ENCODE measurements around the gene GFOD1.
A peak's percentile ranks its signal among the peaks of the same experiment; 100 is the strongest.

The GFOD1 gene

GRCh38 chr6:13346245-13346644 lies 141.2 kb downstream of the GFOD1 start:
- CTCF ChIA-PET, result no interaction called here
- POLR2A ChIA-PET, result no interaction called here
- no peak for TF ChIP-seq ARNT (IDR thresholded peaks at IDR 0.05)
- TF ChIP-seq FOXM1 (IDR thresholded peaks at IDR 0.05; ENCODE audit: borderline replicate concordance), result no peak
- TF ChIP-seq FOXA1 (IDR thresholded peaks at IDR 0.05), result no peak
- no peak for TF ChIP-seq TARDBP (IDR thresholded peaks at IDR 0.05)
- TF ChIP-seq FOXK2 (IDR thresholded peaks at IDR 0.05), result no peak
- no peak for TF ChIP-seq NFRKB (IDR thresholded peaks at IDR 0.05)
- TF ChIP-seq PKNOX1 (IDR thresholded peaks at IDR 0.05), result no peak
- TF ChIP-seq SP1 (IDR thresholded peaks at IDR 0.05), result no peak
- no peak for TF ChIP-seq ZNF384 (IDR thresholded peaks at IDR 0.05)
- TF ChIP-seq L3MBTL2 (conservative IDR thresholded peaks at IDR 0.05), result no peak
- no peak for TF ChIP-seq BHLHE40 (IDR thresholded peaks at IDR 0.05; ENCODE audit: borderline replicate concordance)
- TF ChIP-seq SUZ12 (IDR thresholded peaks at IDR 0.05), result no peak
- no peak for TF ChIP-seq ELF4 (IDR thresholded peaks at IDR 0.05)
- no peak for TF ChIP-seq LEF1 (IDR thresholded peaks at IDR 0.05; ENCODE audit: borderline replicate concordance)
- DNase-seq (ENCODE audit: extremely low spot score), result no peak

GRCh38 chr6:13342414-13343019 lies 144.9 kb downstream of the GFOD1 start:
- no peak for DNase-seq (ENCODE audit: extremely low spot score)
- POLR2A ChIA-PET, result no interaction called here
- CTCF ChIA-PET, result interaction anchor here (0.6 to 1.6 kb wide), 2 partner anchors 11 to 232 kb away, joined by 4 read pairs; partner anchors contain the start of gene SIRT5
- TF ChIP-seq HDGF (IDR thresholded peaks at IDR 0.05; ENCODE audit: borderline replicate concordance) (no peak), LEF1 (IDR thresholded peaks at IDR 0.05; ENCODE audit: borderline replicate concordance) (no peak)

- TF ChIP-seq ZNF384 (IDR thresholded peaks at IDR 0.05) (no peak), L3MBTL2 (conservative IDR thresholded peaks at IDR 0.05) (no peak), NFRKB (IDR thresholded peaks at IDR 0.05) (no peak), FOXA1 (IDR thresholded peaks at IDR 0.05) (no peak), SUZ12 (IDR thresholded peaks at IDR 0.05) (no peak), HDGF (IDR thresholded peaks at IDR 0.05; ENCODE audit: borderline replicate concordance) (no peak), TARDBP (IDR thresholded peaks at IDR 0.05) (no peak), CTBP1 (IDR thresholded peaks at IDR 0.05; ENCODE audit: borderline replicate concordance) (no peak), LEF1 (IDR thresholded peaks at IDR 0.05; ENCODE audit: borderline replicate concordance) (no peak)
- no peak for DNase-seq (ENCODE audit: extremely low spot score)
- CTCF ChIA-PET, result no interaction called here
- POLR2A ChIA-PET, result interaction anchor here (1.2 kb wide), 1 partner anchor 12 kb away, joined by 4 read pairs; the partner anchor contains the start of gene TBC1D7
These were observed 147.4 kb downstream of the GFOD1 start for GRCh38 chr6:13339863-13340630.

- DNase-seq (ENCODE audit: extremely low spot score), result no peak
- CTCF ChIA-PET, result interaction anchor here (0.7 to 1.2 kb wide), 3 partner anchors 151 to 237 kb away, joined by 3 to 4 read pairs (median 4); no protein-coding TSS in a partner anchor
- POLR2A ChIA-PET, result interaction anchor here (0.5 to 1.4 kb wide), 2 partner anchors 9 to 413 kb away, joined by 3 to 6 read pairs; partner anchors contain the start of gene TBC1D7
- TF ChIP-seq FOXK2 (IDR thresholded peaks at IDR 0.05), result no peak
- TF ChIP-seq FOXA1 (IDR thresholded peaks at IDR 0.05), result no peak
- no peak for TF ChIP-seq BHLHE40 (IDR thresholded peaks at IDR 0.05; ENCODE audit: borderline replicate concordance)
- TF ChIP-seq ZNF384 (IDR thresholded peaks at IDR 0.05), result no peak
- TF ChIP-seq HDGF (IDR thresholded peaks at IDR 0.05; ENCODE audit: borderline replicate concordance), result no peak
- no peak for TF ChIP-seq TARDBP (IDR thresholded peaks at IDR 0.05)
- no peak for TF ChIP-seq ELF4 (IDR thresholded peaks at IDR 0.05)
- no peak for TF ChIP-seq NFRKB (IDR thresholded peaks at IDR 0.05)
- TF ChIP-seq SUZ12 (IDR thresholded peaks at IDR 0.05), result no peak
- TF ChIP-seq FOXM1 (IDR thresholded peaks at IDR 0.05; ENCODE audit: borderline replicate concordance), result no peak
- no peak for TF ChIP-seq L3MBTL2 (conservative IDR thresholded peaks at IDR 0.05)
- no peak for TF ChIP-seq LEF1 (IDR thresholded peaks at IDR 0.05; ENCODE audit: borderline replicate concordance)
- no peak for TF ChIP-seq CTBP1 (IDR thresholded peaks at IDR 0.05; ENCODE audit: borderline replicate concordance)
- no peak for TF ChIP-seq PKNOX1 (IDR thresholded peaks at IDR 0.05)
These were observed 149.4 kb downstream of the GFOD1 start for GRCh38 chr6:13338038-13338437.

GRCh38 chr6:13336553-13336952 lies 150.8 kb downstream of the GFOD1 start:
- ChIA-PET CTCF (no interaction called here), POLR2A (no interaction called here)
- peak; percentile 77 for DNase-seq (ENCODE audit: extremely low spot score)
- TF ChIP-seq LEF1 (IDR thresholded peaks at IDR 0.05; ENCODE audit: borderline replicate concordance) (no peak), SUZ12 (IDR thresholded peaks at IDR 0.05) (no peak), SP1 (IDR thresholded peaks at IDR 0.05) (no peak), PKNOX1 (IDR thresholded peaks at IDR 0.05) (no peak), ZNF384 (IDR thresholded peaks at IDR 0.05) (no peak), NFRKB (IDR thresholded peaks at IDR 0.05) (no peak), L3MBTL2 (conservative IDR thresholded peaks at IDR 0.05) (no peak), FOXM1 (IDR thresholded peaks at IDR 0.05; ENCODE audit: borderline replicate concordance) (no peak), FOXK2 (IDR thresholded peaks at IDR 0.05) (no peak), CTBP1 (IDR thresholded peaks at IDR 0.05; ENCODE audit: borderline replicate concordance) (no peak), TARDBP (IDR thresholded peaks at IDR 0.05) (no peak), HDGF (IDR thresholded peaks at IDR 0.05; ENCODE audit: borderline replicate concordance) (no peak), ELF4 (IDR thresholded peaks at IDR 0.05) (no peak), ARNT (IDR thresholded peaks at IDR 0.05) (no peak), FOXA1 (IDR thresholded peaks at IDR 0.05) (no peak)
